OCI-LY3 (cell line): Measurements from ENCODE around the gene INSRR.
A peak's percentile ranks its signal among the peaks of the same experiment; 100 is the strongest.

Source experiments
- H2AFZ ChIP-seq: fragments of 200-600, 300-600 bp; shearing (Covaris generic); 2 replicates; pipeline ENCODE4 v1.6.0; 2014; ENCODE audit warnings: antibody characterized with exemption, low read depth, low read length
- H3K27ac ChIP-seq: fragments of 200-600, 300-600 bp; sonication (generic); 2 replicates; pipeline ENCODE4 v1.5.1; 2014; ENCODE audit warnings: mild to moderate bottlenecking, low read length, moderate library complexity, mixed read lengths
- H3K27me3 ChIP-seq: fragments of 200-600, 300-600 bp; sonication (generic); 2 replicates; pipeline ENCODE4 v1.6.1; 2014; ENCODE audit warnings: low read depth, low read length, mixed read lengths
- H3K36me3 ChIP-seq: fragments of 200-600, 300-600 bp; sonication (generic); replicated peaks from 2 replicates; pipeline ENCODE3; 2014; ENCODE audit warnings: low read depth, low read length, mixed read lengths
- H3K4me1 ChIP-seq: fragments of 300-600, 200-600 bp; sonication (generic); 2 replicates; pipeline ENCODE4 v1.6.1; 2014; ENCODE audit warnings: low read length, mixed read lengths
- H3K4me2 ChIP-seq: fragments of 200-600, 300-600 bp; sonication (generic); 2 replicates; pipeline ENCODE4 v1.6.1; 2014; ENCODE audit warnings: low read length, mixed read lengths
- H3K4me3 ChIP-seq: fragments of 300-600, 200-600 bp; sonication (generic); 2 replicates; pipeline ENCODE4 v1.5.1; 2014; ENCODE audit warnings: antibody characterized with exemption, mild to moderate bottlenecking, low read length, moderate library complexity
- H3K79me2 ChIP-seq: fragments of 300-600, 200-600 bp; shearing (Covaris generic); 2 replicates; pipeline ENCODE4 v1.6.1; 2014; ENCODE audit warnings: mild to moderate bottlenecking, low read length, mixed read lengths
- H3K9ac ChIP-seq: fragments of 300-600, 200-600 bp; shearing (Covaris generic); 2 replicates; pipeline ENCODE4 v1.6.0; 2014; ENCODE audit warnings: mild to moderate bottlenecking, low read length, moderate library complexity
- H3K9me3 ChIP-seq: fragments of 200-600, 300-600 bp; shearing (Covaris generic); 2 replicates; pipeline ENCODE4 v1.6.1; 2014; ENCODE audit warnings: low read length, mixed read lengths; ENCODE audit not compliant: insufficient read depth
- H4K20me1 ChIP-seq: fragments of 200-600, 300-600 bp; sonication (generic); 2 replicates; pipeline ENCODE4 v1.6.1; 2016; ENCODE audit warnings: low read length, mixed read lengths; ENCODE audit not compliant: insufficient read depth
- EZH2phosphoT487 ChIP-seq: fragments of 200-600 bp; shearing (Covaris generic); IDR thresholded peaks from 2 replicates; pipeline ENCODE4 v1.6.1; 2018; ENCODE audit warnings: antibody characterized with exemption, mixed run types, low read depth
- TF ChIP-seq, protein P1 (sequence below): fragments of 200-600, 300-600 bp; sonication (generic); IDR thresholded peaks from 2 replicates; pipeline ENCODE4 v1.5.1; 2014; ENCODE audit warnings: antibody characterized with exemption, low read length, low read depth

INSRR gene

DNA sequence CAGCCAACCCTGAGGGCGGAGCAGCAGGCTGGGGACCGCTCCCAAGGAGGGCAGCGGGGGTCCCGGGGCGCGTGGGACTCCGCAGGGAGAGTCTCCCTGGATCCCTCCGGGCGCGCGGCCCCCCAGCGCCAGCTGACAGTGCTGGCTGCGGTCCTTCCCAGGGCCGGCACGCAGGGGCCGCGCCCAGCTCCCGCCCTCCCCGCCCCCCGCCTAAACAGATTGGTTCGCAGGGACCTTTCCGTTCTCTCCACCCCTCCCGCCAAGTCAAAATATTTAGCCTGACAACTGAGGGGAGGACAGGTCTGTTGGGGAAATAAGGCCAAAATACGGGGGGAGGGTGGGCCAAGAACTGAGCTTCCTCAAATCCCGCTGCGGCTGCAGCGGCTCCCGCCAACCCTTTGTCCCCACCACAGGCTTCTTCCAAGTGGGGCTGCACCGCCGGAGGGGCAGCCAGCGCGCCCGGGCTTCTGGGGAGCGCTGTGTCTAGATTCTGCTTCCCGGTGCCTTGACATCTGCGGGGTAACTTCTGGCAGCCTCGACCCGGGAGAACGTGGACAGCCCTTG is at the start of gene INSRR:
INSRR (minus strand) TSS at position 159 of the 564 bp plus-strand sequence. CDS start 496 bp downstream, outside the sequence.
- Histone ChIP-seq H3K9me3 (no peaks in the 10 kb centered on the region), H3K27me3 (peaks cover 44% of the 10 kb centered on the region), H3K4me1 (peaks cover 17% of the 10 kb centered on the region; the same call in 1 of the 2 replicates), H3K9ac (peak within 1 kb of the TSS; percentile 29), H3K4me3 (peak within 1 kb of the TSS; percentile 76), H3K27ac (no peak within 1 kb of the TSS), H3K36me3 (no peaks in the 10 kb centered on the region), H2AFZ (no peak within 1 kb of the TSS), H4K20me1 (no peaks in the 10 kb centered on the region), H3K79me2 (no peaks in the 10 kb centered on the region), H3K4me2 (peak within 1 kb of the TSS; percentile 96)
- TF ChIP-seq, protein P1, sequence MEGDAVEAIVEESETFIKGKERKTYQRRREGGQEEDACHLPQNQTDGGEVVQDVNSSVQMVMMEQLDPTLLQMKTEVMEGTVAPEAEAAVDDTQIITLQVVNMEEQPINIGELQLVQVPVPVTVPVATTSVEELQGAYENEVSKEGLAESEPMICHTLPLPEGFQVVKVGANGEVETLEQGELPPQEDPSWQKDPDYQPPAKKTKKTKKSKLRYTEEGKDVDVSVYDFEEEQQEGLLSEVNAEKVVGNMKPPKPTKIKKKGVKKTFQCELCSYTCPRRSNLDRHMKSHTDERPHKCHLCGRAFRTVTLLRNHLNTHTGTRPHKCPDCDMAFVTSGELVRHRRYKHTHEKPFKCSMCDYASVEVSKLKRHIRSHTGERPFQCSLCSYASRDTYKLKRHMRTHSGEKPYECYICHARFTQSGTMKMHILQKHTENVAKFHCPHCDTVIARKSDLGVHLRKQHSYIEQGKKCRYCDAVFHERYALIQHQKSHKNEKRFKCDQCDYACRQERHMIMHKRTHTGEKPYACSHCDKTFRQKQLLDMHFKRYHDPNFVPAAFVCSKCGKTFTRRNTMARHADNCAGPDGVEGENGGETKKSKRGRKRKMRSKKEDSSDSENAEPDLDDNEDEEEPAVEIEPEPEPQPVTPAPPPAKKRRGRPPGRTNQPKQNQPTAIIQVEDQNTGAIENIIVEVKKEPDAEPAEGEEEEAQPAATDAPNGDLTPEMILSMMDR, result no peak
- no peak for TF ChIP-seq EZH2phosphoT487

DNA sequence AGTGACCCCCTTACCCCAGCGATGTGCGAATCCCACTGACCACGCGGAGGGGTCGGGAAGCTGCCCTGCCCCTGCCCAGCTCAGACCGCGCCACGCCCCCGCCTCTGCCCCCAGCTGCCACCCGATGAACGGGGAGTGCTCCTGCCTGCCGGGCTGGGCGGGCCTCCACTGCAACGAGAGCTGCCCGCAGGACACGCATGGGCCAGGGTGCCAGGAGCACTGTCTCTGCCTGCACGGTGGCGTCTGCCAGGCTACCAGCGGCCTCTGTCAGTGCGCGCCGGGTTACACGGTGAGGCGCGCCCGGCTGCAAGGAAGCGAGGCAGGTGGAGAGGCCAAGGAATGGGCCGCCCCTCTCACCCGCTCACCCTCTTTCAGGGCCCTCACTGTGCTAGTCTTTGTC is 49.6 kb upstream of the INSRR start:
- H3K79me2 ChIP-seq, result no peaks in the 10 kb centered on the region
- no peaks in the 10 kb centered on the region for H3K9me3 ChIP-seq
- no peak overlapping the region for H2AFZ ChIP-seq
- H3K4me2 ChIP-seq, result no peak overlapping the region
- H3K27ac ChIP-seq, result no peak overlapping the region
- H3K9ac ChIP-seq, result no peak overlapping the region
- H3K4me3 ChIP-seq, result no peak overlapping the region
- H3K4me1 ChIP-seq, result peaks cover 9% of the 10 kb centered on the region; the same call in 1 of the 2 replicates
- peaks cover 4% of the 10 kb centered on the region; the same call in 1 of the 2 replicates for H3K27me3 ChIP-seq
- H4K20me1 ChIP-seq, result no peaks in the 10 kb centered on the region
- no peak for TF ChIP-seq EZH2phosphoT487
- TF ChIP-seq, protein P1, result no peak
- H3K36me3 ChIP-seq, result no peaks in the 10 kb centered on the region

DNA sequence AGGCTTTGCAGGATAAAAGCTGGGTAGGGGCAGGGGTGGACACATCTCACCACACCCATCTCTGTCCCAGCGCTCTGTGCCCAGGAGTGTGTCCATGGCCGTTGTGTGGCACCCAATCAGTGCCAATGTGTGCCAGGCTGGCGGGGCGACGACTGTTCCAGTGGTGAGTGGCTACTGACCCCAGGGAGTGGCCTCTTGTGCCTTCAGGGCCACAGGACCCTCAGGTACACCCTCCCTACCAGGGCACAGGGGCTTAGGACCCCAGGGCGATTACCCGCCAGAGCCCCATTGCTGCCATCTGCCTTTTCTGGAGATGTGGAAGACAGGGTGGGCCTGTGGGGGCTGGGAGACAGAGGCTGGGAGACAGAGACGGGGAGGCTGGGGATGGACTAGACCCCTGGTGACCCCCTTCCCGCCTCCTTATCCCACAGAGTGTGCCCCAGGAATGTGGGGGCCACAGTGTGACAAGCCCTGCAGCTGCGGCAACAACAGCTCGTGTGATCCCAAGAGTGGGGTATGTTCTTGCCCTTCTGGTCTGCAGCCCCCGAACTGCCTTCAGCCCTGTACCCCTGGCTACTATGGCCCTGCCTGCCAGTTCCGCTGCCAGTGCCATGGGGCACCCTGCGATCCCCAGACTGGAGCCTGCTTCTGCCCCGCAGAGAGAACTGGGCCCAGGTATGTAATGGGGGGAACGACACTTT is 47.4 kb upstream of the INSRR start:
- no peaks in the 10 kb centered on the region for H4K20me1 ChIP-seq
- H3K27ac ChIP-seq, result no peak overlapping the region
- H2AFZ ChIP-seq, result no peak overlapping the region
- H3K9ac ChIP-seq, result no peak overlapping the region
- H3K4me1 ChIP-seq, result peaks cover 14% of the 10 kb centered on the region; the same call in 1 of the 2 replicates
- no peak overlapping the region for H3K4me3 ChIP-seq
- H3K79me2 ChIP-seq, result no peaks in the 10 kb centered on the region
- TF ChIP-seq, protein P1, result no peak
- no peak for TF ChIP-seq EZH2phosphoT487
- peaks cover 10% of the 10 kb centered on the region for H3K27me3 ChIP-seq
- no peaks in the 10 kb centered on the region for H3K36me3 ChIP-seq
- no peaks in the 10 kb centered on the region for H3K9me3 ChIP-seq
- H3K4me2 ChIP-seq, result no peak overlapping the region

DNA sequence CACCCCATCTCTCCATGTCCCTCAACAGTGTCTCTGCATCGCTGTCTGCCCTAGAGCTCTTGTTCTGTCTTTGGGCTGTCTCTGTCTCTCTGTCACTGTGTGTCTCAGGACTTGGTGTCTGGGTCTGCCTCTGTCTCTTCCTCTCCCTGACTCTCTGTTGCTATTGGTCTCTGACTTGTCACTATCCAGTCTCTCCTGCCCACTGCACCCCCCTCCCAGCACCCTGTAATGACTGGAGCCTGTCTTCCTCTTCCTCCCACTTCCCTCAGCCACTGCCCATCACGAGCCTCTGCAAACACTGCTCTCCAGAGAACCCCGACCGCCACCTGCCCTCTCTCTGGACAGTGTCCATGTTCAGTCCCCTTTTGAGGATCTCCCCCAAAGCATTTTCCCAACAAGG is 46.7 kb upstream of the INSRR start:
- Histone ChIP-seq H3K4me2 (no peak overlapping the region), H4K20me1 (no peaks in the 10 kb centered on the region), H3K4me1 (peaks cover 14% of the 10 kb centered on the region; the same call in 1 of the 2 replicates), H3K27me3 (peaks cover 10% of the 10 kb centered on the region), H3K27ac (no peak overlapping the region), H3K9ac (no peak overlapping the region), H2AFZ (no peak overlapping the region), H3K36me3 (no peaks in the 10 kb centered on the region), H3K4me3 (no peak overlapping the region), H3K9me3 (no peaks in the 10 kb centered on the region), H3K79me2 (no peaks in the 10 kb centered on the region)
- no peak for TF ChIP-seq EZH2phosphoT487
- TF ChIP-seq, protein P1, result no peak
